Right lobe of liver (tissue), 6 donors: Measurements from ENCODE around the gene MST1. TPM values are rescaled to one million over a fixed set of nuclear protein-coding genes. Genes with fewer than 3 reads are reported as not detected.
"Not testable (repeated sequence)": the region's sequence is repeated elsewhere in the genome, so short reads cannot be mapped to it uniquely, and the experiment has no call there.

Experiments used
- ATAC-seq, 4 donors: fragments of 200-7000 bp; cut with Tn5 transposase; one replicate each; pipeline ENCODE4 v1.9.1; 2020; ENCODE audit warnings: mild to moderate bottlenecking in 4 of 4, moderate library complexity in 4 of 4
- DNase-seq, 3 donors: peaks; one replicate each; pipeline ENCODE4 v3.0.0-alpha.2; 2020
- H3K27ac ChIP-seq, 3 donors: fragments of 200-600 bp; one replicate each; pipeline ENCODE4 v1.8.0; 2022
- H3K27me3 ChIP-seq, 2 donors: fragments of 200-600 bp; one replicate each; pipeline ENCODE4 v1.8.0; 2022
- H3K36me3 ChIP-seq, 4 donors: fragments of 200-600 bp; sonication (generic) in 1 of 4; one replicate each; pipeline versions ENCODE4 v1.5.1 to v1.8.0; 2017 to 2022; ENCODE audit warnings: control low read depth in 1 of 4
- H3K4me1 ChIP-seq, 4 donors: fragments of 200-600 bp; sonication (generic) in 1 of 4; one replicate each; pipeline versions ENCODE4 v1.5.1 to v1.8.0; 2017 to 2022; ENCODE audit warnings: control low read depth in 1 of 4
- H3K4me3 ChIP-seq, 3 donors: fragments of 200-600 bp; one replicate each; pipeline ENCODE4 v1.8.0; 2022
- H3K9me3 ChIP-seq, 4 donors: fragments of 200-600 bp; sonication (generic) in 1 of 4; one replicate each; pipeline versions ENCODE4 v1.5.1 to v1.8.0; 2017 to 2022; ENCODE audit warnings: control low read depth in 1 of 4
- POLR2A ChIP-seq: fragments of 450-650 bp; IDR thresholded peaks from one replicate; pipeline ENCODE4 v1.6.1; 2017; ENCODE audit warnings: antibody characterized with exemption, mild to moderate bottlenecking
- WGBS: methylation state at CpG from one replicate; pipeline ENCODE4 v1.1.6; 2018; ENCODE audit warnings: low coverage, low lambda C conversion rate; ENCODE audit not compliant: insufficient coverage; ENCODE audit errors: missing lambda C conversion rate; 5-methylcytosine and 5-hydroxymethylcytosine counted together
- intact Hi-C, 2 donors: fragments of 100-400 bp; cut with DNase I; formaldehyde crosslinking; loops; one replicate each; pipeline versions ENCODE4 v1.11.2 to v1.14.1; 2022
- total RNA-seq, 6 experiments: library from RNA; depleted of rRNA in 2 of 6; stranded (reverse); fragments of >200 nt in 2 of 6; fragmentation: NEBNext Ultra II Directional in 3 of 6; extraction: Animal tissue kit (Norgen Biotek cat#: 25700) in 3 of 6; gene quantifications; one replicate each; pipeline versions ENCODE4 v1.1.0 to v1.2.4, GENCODE V29; 2016 to 2023
- donor health status: DM: no; HTN: yes; CAD: no.
- donor health status: DM: no; HTN: no; CAD: no.
- donor health status: DM: no; HTN: no; CAD: no.
- donor health status: DM: no; HTN: yes; CAD: no.
- donor health status: DM: no; HTN: yes; CAD: no.

The MST1 gene
- total RNA-seq, 6 experiments from 2014 or later: 321 to 695 (median 632) TPM

DNA sequence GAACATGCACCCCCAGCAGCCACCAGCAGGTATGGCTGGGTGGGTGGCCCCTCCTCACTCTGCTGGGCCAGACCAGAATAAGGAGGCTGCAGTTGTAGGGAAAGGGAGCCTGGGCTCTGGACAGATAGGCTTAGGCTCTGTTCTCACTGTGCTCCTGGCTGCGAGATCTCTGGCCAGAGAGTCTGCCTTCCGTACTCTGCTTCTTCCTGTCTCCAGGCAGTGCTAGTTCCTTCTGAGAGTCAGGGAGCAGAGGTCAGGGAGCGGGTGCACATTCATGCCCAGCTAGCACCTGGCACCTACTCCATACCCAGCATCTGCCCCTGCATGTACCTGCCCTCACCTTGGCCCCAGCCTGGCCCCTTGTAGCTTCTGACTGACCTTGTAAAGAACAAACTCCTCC is 2.2 kb upstream of the MST1 start:
- H3K4me1 ChIP-seq: peaks cover 0 to 26% (median 0%) of the 10 kb centered on the region in 4 donors
- H3K27ac ChIP-seq, ATAC-seq, intact Hi-C loops, DNase-seq, H3K4me3 ChIP-seq, H3K36me3 ChIP-seq, H3K27me3 ChIP-seq, H3K9me3 ChIP-seq: not testable (repeated sequence)
- WGBS: no CpG with 5 or more reads among the region's 3 CpGs

DNA sequence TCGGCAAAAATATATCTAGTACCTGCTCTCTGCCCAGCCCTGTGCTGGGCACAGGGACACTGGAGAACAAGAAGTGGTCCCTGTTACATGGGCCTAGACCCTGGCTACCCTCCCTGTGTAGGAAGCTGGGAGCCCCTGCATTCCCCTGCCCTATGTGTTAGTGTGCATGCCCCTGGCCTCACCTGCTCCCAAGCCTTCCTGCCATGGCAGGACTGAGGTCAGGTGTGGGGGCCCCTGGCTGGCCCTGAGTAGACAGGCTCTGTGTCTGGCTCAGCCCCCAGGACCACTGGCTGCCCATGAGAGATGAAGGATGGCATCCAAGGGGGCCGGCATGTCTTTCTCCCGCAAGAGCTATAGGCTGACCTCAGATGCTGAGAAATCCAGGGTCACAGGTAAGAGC is 1.6 kb upstream of the MST1 start:
- peaks cover 0 to 26% (median 0%) of the 10 kb centered on the region in 4 donors for H3K4me1 ChIP-seq
- H3K4me3 ChIP-seq, H3K27ac ChIP-seq, H3K36me3 ChIP-seq, DNase-seq, H3K27me3 ChIP-seq, intact Hi-C loops, H3K9me3 ChIP-seq, ATAC-seq: not testable (repeated sequence)
- WGBS: 67% methylated on average over 1 of the region's 3 CpGs

DNA sequence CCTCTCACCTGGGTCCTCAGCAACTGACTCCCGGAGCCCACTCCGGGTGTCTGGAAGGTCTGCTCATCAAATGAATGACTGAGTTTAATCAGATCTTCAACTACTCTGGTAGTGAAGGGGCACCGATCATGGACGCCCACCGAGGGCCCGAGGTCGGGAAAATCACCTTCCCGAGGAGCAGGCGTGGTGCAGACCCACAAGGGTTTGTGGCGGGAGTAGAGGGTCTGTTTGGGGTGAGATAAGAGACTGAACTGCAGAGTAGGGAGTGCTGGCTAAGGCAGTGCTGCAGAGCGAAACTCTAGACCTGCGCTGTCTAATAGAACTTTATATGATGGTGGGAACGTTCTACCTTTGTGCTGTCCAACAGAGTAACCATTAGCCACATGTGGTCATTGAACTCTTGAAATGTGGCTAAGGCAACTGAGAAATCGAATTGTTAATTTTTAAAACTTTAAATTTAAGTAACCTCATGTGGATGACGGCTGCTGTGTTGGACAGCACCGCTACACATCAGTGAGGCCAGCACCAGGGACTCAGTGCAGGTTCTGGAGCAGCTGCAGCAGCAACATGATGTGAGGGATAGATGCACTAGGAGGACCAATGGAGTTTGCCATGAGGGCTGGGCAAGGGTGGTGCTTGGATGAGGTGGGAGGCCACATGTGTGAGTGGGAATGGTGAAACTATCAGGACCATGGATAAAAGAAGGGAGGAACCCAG is 792 bp upstream of the MST1 start:
- ATAC-seq, DNase-seq, H3K9me3 ChIP-seq, H3K27me3 ChIP-seq, intact Hi-C loops, H3K36me3 ChIP-seq: not testable (repeated sequence)
- 9% methylated on average over 14 of the region's 16 CpGs for WGBS
- Histone ChIP-seq H3K4me3 (peak overlapping the region; percentile 99 to 100 (median 100)), H3K4me1 (peaks cover 0 to 26% (median 0%) of the 10 kb centered on the region in 4 donors), H3K27ac (peak overlapping the region in 2 of 3 donors; percentile 88 to 91)

DNA sequence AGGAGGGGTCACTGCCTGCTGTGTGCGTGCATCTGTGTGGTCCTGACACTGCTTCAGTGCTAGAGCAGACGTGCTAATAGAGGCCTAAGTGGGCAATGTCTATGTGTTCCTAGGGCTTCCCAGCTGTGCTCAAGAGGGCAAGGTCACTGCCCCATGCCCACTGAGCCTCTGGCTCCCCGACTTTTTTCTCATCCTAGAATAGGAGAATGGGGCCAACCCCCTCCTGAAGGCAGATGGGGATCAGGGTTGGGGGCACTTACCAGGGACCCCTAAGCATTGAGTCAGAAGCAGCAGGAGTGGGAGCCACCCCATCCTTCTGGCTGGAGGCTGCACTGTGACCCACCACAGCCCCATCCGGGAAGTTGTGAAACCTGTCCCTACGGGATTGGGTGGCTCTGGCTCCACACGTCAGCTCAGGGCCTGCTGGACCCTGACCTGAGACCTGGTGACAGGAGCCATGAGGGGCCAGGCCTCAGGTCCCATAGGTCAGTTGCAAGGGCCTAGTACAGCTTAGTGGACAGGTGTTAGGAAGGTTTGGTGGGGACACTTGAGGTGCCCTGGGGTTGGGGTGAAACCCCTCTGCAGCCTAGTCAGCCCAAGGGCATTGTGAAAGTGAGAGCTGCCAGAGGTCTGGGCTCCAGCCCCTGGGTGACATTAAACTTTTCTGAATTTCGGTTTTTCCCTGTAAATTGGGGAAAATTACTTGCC is 782 bp downstream of the MST1 start:
- peaks cover 0 to 26% (median 0%) of the 10 kb centered on the region in 4 donors for H3K4me1 ChIP-seq
- peak; percentile 83 to 89 (median 86) for ATAC-seq

DNA sequence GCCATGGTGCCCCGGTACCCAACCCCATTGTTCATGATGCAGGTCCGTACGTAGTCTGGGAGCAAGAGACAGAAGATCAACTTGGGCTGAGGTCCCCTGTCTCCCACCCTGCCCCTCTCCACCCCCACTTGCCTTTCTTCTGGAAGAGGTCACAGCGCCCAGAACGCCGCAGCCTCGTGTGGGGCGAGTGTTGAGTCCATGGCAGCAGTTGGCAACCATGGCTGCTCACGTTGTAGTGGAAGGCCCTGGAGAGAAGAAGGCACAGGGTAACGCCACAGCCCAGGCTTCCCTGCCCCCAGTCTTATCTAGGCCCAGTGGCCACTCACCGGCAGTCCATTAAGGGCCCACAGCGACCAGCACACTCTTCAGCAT is 1.9 kb downstream of the MST1 start:
- H3K27ac ChIP-seq: peak overlapping the region in 1 of 3 donors; percentile 91

More for the DNA sequence above, 782 bp downstream of the MST1 start:
- Histone ChIP-seq H3K27ac (peak overlapping the region; percentile 88 to 97 (median 91)), H3K4me3 (peak overlapping the region; percentile 99 to 100 (median 100)), H3K36me3 (peaks cover 0 to 13% (median 4%) of the 10 kb centered on the region in 4 donors)
- H3K9me3 ChIP-seq, intact Hi-C loops, H3K27me3 ChIP-seq: not testable (repeated sequence)
- WGBS: 20% methylated on average over 2 of the region's 7 CpGs
- peak; percentile 89 for TF ChIP-seq POLR2A
- DNase-seq: peak; percentile 70 to 89 (median 88)

DNA sequence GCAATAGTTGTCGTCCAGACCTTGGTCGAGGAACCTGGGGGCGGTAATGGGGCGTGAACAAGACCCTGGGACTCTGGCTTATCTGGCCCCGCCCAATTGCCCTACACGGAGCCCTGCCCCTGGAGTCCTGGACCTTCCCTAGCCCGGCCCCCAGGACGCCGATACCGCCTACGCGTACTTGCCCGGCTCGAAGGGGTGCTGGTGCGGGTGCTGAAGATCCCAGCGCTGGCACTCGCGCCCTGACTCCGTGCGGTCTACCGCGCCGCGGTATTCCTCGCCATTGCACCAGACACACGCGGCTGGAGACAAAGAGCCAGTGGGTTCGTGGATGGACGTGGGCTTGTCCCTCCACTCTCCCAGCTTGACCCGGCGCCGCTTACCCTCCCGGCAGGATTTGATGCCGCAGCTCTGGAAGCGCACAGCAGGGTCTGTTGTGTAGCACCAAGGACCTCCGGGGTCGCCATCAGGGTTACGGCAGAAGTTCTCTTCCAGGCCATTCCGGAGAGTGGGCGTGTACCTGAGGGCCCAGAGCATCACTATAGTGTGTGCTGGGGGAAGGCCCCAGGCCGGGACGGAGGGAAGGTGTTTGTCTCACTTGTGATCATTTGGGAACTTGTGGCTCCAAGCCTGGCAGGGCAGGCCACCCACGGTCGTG is 2.4 kb downstream of the MST1 start:
- H3K9me3 ChIP-seq, H3K27me3 ChIP-seq, intact Hi-C loops: not testable (repeated sequence)
- H3K36me3 ChIP-seq: peaks cover 0 to 28% (median 13%) of the 10 kb centered on the region in 4 donors
- ATAC-seq: peak in 3 of 4 donors; percentile 2 to 5 (median 3)
- WGBS: 27% methylated on average over 3 of the region's 44 CpGs
- H3K27ac ChIP-seq: peak overlapping the region in 1 of 3 donors; percentile 91
- DNase-seq: peak in 1 of 3 donors; percentile 64
- peaks cover 0 to 26% (median 0%) of the 10 kb centered on the region in 4 donors for H3K4me1 ChIP-seq
- peak overlapping the region in 1 of 3 donors; percentile 100 for H3K4me3 ChIP-seq

More for the DNA sequence above, 1.9 kb downstream of the MST1 start:
- intact Hi-C loops, H3K9me3 ChIP-seq, ATAC-seq, H3K27me3 ChIP-seq, DNase-seq: not testable (repeated sequence)
- H3K4me3 ChIP-seq: peak overlapping the region; percentile 99 to 100 (median 100)
- WGBS: no CpG with 5 or more reads among the region's 12 CpGs
- peaks cover 0 to 23% (median 12%) of the 10 kb centered on the region in 4 donors for H3K36me3 ChIP-seq
- H3K4me1 ChIP-seq: peaks cover 0 to 26% (median 0%) of the 10 kb centered on the region in 4 donors

DNA sequence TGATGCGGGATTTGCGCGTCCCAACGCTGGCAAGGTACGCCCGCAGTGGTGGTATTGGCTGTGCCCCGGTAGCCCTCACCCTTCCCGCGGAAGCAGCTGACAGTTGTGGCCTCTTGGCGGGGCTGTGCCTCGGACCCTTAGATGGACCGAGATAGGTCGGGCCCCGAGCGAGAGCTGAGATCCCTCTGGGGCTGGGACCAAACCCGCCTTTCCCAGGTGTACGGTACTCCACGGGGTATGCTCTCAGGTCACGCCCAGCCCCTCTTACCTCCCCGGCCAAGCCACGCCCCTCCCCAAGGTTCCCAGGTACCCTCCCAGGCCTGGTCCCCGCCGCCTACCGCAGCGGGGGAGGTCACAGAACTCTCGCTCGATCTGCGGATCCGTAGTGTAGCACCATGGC is 2.9 kb downstream of the MST1 start:
- H3K27me3 ChIP-seq, intact Hi-C loops, H3K9me3 ChIP-seq, H3K4me3 ChIP-seq, H3K27ac ChIP-seq: not testable (repeated sequence)
- peaks cover 0 to 33% (median 13%) of the 10 kb centered on the region in 4 donors for H3K36me3 ChIP-seq
- DNase-seq (peak in 1 of 3 donors; percentile 75), ATAC-seq (peak in 1 of 4 donors; percentile 0)
- peaks cover 0 to 23% (median 0%) of the 10 kb centered on the region in 4 donors for H3K4me1 ChIP-seq
- 78% methylated on average over 14 of the region's 29 CpGs for WGBS

DNA sequence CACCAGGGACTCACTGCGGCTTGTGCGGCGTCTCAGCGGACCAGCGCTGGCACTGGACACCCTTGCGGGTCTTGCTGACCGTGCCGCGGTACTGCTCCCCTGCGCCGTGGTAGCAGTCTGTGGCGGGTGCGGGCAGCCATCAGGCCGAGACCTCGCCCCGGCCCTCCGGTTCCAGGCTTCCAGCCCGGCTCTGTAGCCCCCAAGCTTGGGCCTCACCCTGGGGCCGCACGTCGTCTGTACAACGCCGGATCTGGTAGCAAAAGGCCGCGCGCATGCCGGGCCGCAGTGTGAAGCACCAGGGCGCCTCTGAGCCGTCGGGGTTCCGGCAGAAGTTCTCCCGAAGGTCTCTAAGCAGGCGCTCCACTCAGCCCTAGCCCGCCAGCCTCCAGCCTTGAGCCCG is 3.4 kb downstream of the MST1 start:
- intact Hi-C loops, H3K4me3 ChIP-seq, H3K9me3 ChIP-seq, DNase-seq, ATAC-seq, H3K27me3 ChIP-seq, H3K27ac ChIP-seq: not testable (repeated sequence)
- no CpG with 5 or more reads among the region's 36 CpGs for WGBS
- Histone ChIP-seq H3K4me1 (peaks cover 0 to 18% (median 0%) of the 10 kb centered on the region in 4 donors), H3K36me3 (peaks cover 0 to 37% (median 14%) of the 10 kb centered on the region in 4 donors)

DNA sequence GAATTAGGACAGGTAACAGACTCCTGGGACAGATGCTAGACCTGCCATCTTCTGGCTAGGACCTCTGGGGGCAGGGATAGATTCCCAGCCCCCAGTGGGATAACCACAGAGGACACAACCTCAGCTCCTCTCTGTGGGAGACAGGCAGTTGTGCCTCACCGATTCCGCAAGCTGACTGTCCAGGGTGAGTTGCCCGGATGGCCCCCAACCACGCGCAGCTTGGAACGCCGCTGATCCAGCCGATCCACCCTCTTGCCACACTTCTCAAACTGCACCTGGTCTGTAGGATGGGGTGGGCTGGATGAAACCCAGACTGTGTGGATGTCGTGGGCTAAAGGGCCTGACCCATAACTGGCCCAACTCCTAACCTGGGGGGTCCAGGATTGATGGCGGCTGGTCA is 4.2 kb downstream of the MST1 start:
- H3K4me3 ChIP-seq, H3K27me3 ChIP-seq, H3K9me3 ChIP-seq, ATAC-seq, H3K27ac ChIP-seq, DNase-seq, intact Hi-C loops: not testable (repeated sequence)
- Histone ChIP-seq H3K4me1 (peaks cover 0 to 11% (median 0%) of the 10 kb centered on the region in 4 donors), H3K36me3 (peaks cover 0 to 44% (median 19%) of the 10 kb centered on the region in 4 donors)
- no CpG with 5 or more reads among the region's 10 CpGs for WGBS

DNA sequence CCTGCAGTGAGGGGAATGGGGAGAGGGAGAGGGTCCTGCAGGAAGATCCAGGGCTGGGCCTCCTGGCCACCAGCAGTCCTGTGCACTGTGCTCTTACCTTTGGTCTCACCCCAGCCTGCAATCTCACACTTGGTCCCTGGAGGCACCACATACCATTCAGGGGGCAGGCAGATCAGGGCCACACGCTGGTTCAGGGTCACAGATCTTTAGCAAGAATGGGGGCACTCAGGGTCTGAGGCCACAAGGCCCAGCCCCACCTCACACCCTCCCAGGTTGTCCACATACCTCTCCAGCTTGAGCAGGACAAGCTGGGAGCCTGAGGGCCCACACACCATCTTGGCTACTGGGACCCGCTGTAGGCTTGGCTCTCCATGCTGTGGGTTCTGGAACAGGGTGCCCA is 4.8 kb downstream of the MST1 start:
- H3K27me3 ChIP-seq, DNase-seq, H3K27ac ChIP-seq, H3K4me3 ChIP-seq, ATAC-seq, intact Hi-C loops, H3K4me1 ChIP-seq, H3K9me3 ChIP-seq: not testable (repeated sequence)
- WGBS: no CpG with 5 or more reads among the region's 2 CpGs
- peaks cover 0 to 50% (median 20%) of the 10 kb centered on the region in 4 donors for H3K36me3 ChIP-seq
